Heart left ventricle (tissue), 13 donors: ENCODE data around the gene TMEM91.

Source experiments
- CTCF ChIP-seq, 12 donors: fragments of 200-600 bp; sonication (generic) in 4 of 12; IDR thresholded peaks; one replicate each; pipeline versions ENCODE4 v1.5.0 to v1.8.0; 2018 to 2022; ENCODE audit warnings: antibody characterized with exemption in 12 of 12, mild to moderate bottlenecking in 5 of 12
- POLR2A ChIP-seq, 2 donors: fragments of 450-650 bp; IDR thresholded peaks; one replicate each; pipeline ENCODE4 v1.6.1; 2017; ENCODE audit warnings: antibody characterized with exemption in 2 of 2, mild to moderate bottlenecking in 2 of 2, moderate library complexity in 2 of 2
- donor health status: ischemic (EF 13 %, LVEDD 7.1; RV severe dilation, severe dysfunction).
- donor health status: DM: no; HTN: yes; CAD: no.
- donor health status: DM: no; HTN: no; CAD: no.
- donor health status: ischemic (EF 25% LVEDD 6.9; RV normal size, moderate dysfunction).
- donor health status: ischemic (EF 25% LVEDD 5.7; RV mildly dilated, moderate dysfunction).
- donor health status: ischemic (EF 35%, LVEDD 5.7; RV mildly dilated, moderate dysfunction).
- donor health status: nonischemic (EF 11% LVEDD 7.7; RV severe dilation, severe dysfunction).
- donor health status: DM: yes; HTN: yes; CAD: no.
- donor health status: PGD.
- donor health status: ischemic (EF 29% LVEDD 5.4; RV normal size, mild dysfunction).
- donor health status: nonischemic (EF 23%, LVEDD 6.1; RV moderate dilation, normal function).

GRCh38 chr19:41353466-41354342 is 22.6 kb upstream of the TMEM91 start, which contains the start of gene TGFB1:
- TF ChIP-seq POLR2A (IDR thresholded peaks at IDR 0.05) (peak in 1 of 2 donors; percentile 65), CTCF (IDR thresholded peaks at IDR 0.05) (peak; percentile 78 to 98 (median 90))
